Transverse colon (tissue), 4 donors: ENCODE data around the gene BRF1.

Experiments used
- CTCF ChIP-seq, 5 experiments: fragments of 200-600 bp in 3 of 5; fragments of 450-650 bp in 2 of 5; sonication (generic) in 3 of 5; IDR thresholded peaks; 1 replicate in 2 of 5; 2 replicates in 3 of 5; pipeline ENCODE4 v1.5.1; 2016 to 2017; ENCODE audit warnings: antibody characterized with exemption in 5 of 5, inconsistent platforms in 3 of 5, mild to moderate bottlenecking in 2 of 5, moderate library complexity in 1 of 5
- POLR2AphosphoS5 ChIP-seq, 3 donors: sonication (generic); formaldehyde crosslinking; IDR thresholded peaks; one replicate each; pipeline ENCODE4 v1.6.1; 2016; ENCODE audit warnings: antibody characterized with exemption in 3 of 3

DNA sequence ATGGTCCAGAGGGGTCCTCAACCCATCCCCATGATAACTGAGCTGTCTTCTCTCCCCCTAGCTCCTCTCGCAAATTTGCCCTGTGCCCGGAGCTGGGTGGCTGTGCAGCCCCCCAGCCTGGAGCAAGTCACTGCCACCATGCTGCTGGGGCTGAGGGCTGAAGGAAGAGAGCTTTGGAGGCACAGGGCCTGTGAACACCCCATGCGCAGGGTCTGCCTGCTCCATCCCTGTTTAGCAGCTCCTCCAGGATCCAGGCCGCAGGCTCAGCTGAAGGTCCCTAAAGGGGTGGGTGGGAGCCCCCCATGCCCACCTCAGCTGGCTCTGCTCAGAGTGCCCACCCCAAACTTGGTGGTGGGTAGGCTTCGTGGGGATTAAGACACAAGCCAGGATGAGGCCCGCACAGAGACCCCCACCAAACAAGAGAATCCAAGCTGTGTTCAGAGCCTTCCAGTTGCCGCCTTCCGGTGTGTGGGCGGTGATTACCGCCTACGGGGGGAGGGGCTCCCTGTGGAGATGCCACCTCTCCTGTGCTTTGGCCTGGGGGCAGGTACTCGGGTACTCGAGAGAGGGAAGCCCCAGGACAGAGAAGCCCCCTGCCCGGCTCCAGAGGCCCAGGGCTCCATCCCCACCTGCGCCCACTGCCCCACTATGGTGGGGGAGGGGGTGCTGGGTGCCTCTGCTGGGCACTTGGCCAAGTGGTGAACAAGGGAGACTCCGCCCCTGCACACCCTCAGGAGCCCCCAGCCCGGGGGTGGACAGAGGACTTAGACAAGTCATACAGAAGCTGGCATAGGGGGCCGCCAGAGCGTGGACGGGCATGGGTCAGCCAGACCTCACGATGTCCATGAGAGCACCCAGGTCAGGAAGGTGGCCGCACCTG, 130.8 kb downstream of the BRF1 start:
- TF ChIP-seq CTCF (IDR thresholded peaks at IDR 0.05) (no peak), POLR2AphosphoS5 (IDR thresholded peaks at IDR 0.05) (no peak)
